HCT116 (cell line): Measurements from ENCODE around the gene COL19A1. TPM values are rescaled to one million over a fixed set of nuclear protein-coding genes. Genes with fewer than 3 reads are reported as not detected.

Source experiments
- ATAC-seq: fragments of 200-7000 bp; cut with Tn5 transposase; 2 replicates; pipeline ENCODE4 v1.9.1; 2020; ENCODE audit warnings: mild to moderate bottlenecking, moderate library complexity
- BruUV-seq: library from RNA; stranded (reverse); fragments of 400-500 nt; replicated peaks from 2 replicates; lab custom pipeline; 2021; lab: Mats Ljungman, UMichigan
- CTCF ChIA-PET: fragments of 300-600 bp; sonication (Branson Sonifier 250); formaldehyde crosslinking; loops from one replicate; lab custom pipeline; 2021; ENCODE audit warnings: antibody characterized with exemption; lab: Charles Lee
- POLR2A ChIA-PET: fragments of 300-600, 350-600 bp; sonication (Branson Sonifier 250); formaldehyde crosslinking; loops from one replicate; lab custom pipeline; 2021; ENCODE audit warnings: antibody characterized with exemption; lab: Charles Lee
- RAD21 ChIA-PET, 2 experiments: fragments of 300-600 bp; sonication (Branson Sonifier 250); formaldehyde crosslinking; loops; one replicate each; lab custom pipeline; 2023; ENCODE audit warnings: low total read pairs in 2 of 2; ENCODE audit not compliant: uncharacterized antibody in 2 of 2, unreplicated experiment in 2 of 2, low non-redundant PET in 1 of 2; lab: Charles Lee
- DNase-seq: peaks from one replicate; pipeline ENCODE4 v3.0.0-alpha.2; 2010; ENCODE audit warnings: low read depth, low spot score
- H2AFZ ChIP-seq: fragments of 200-600 bp; shearing (Covaris generic), sonication (generic); 2 replicates; pipeline ENCODE4 v1.6.1; 2017; ENCODE audit warnings: low read depth, mixed run types, mixed read lengths, antibody characterized with exemption, low read length; ENCODE audit not compliant: poor library complexity, severe bottlenecking
- H3K27ac ChIP-seq: 2 replicates; pipeline ENCODE4 v1.5.1; 2012; ENCODE audit warnings: low read depth, low read length
- H3K27me3 ChIP-seq: fragments of 200-600 bp; sonication (generic); 2 replicates; pipeline ENCODE4 v1.6.1; 2016; ENCODE audit warnings: mixed run types, low read length, mixed read lengths; ENCODE audit not compliant: insufficient read depth
- H3K36me3 ChIP-seq, 2 experiments: fragments of 200-500 bp in 1 of 2; fragments of 200-600 bp in 1 of 2; sonication (Bioruptor generic) in 1 of 2; sonication (generic) in 1 of 2; 2 replicates each; pipeline versions ENCODE4 v1.5.1 to v1.6.1; 2014 to 2016; ENCODE audit warnings: low read length in 2 of 2, inconsistent platforms in 1 of 2, mixed read lengths in 1 of 2, mixed run types in 1 of 2; ENCODE audit not compliant: insufficient read depth in 2 of 2, control insufficient read depth in 1 of 2
- H3K4me1 ChIP-seq, 2 experiments: fragments of 200-600 bp in 1 of 2; sonication (generic) in 1 of 2; 2 replicates each; pipeline versions ENCODE4 v1.5.1 to v1.6.1; 2012 to 2017; ENCODE audit warnings: low read length in 2 of 2, inconsistent platforms in 1 of 2, mild to moderate bottlenecking in 1 of 2, mixed read lengths in 1 of 2, mixed run types in 1 of 2, moderate library complexity in 1 of 2; ENCODE audit not compliant: insufficient read depth in 2 of 2, control insufficient read depth in 1 of 2
- H3K4me2 ChIP-seq: fragments of 200-600 bp; sonication (generic); 2 replicates; pipeline ENCODE4 v1.6.1; 2017; ENCODE audit warnings: mixed run types, low read length, mixed read lengths
- H3K4me3 ChIP-seq, 2 experiments: fragments of 200-600 bp in 1 of 2; sonication (generic) in 1 of 2; replicated peaks in 1 of 2; 2 replicates each; pipeline ENCODE4 v1.5.1; 2011 to 2016; ENCODE audit warnings: low read length in 2 of 2, control low read depth in 1 of 2, low read depth in 1 of 2, mild to moderate bottlenecking in 1 of 2, mixed read lengths in 1 of 2, mixed run types in 1 of 2
- H3K79me2 ChIP-seq: fragments of 200-600 bp; sonication (generic); 2 replicates; pipeline ENCODE4 v1.6.1; 2017; ENCODE audit warnings: mild to moderate bottlenecking, mixed run types, low read length, moderate library complexity, mixed read lengths; ENCODE audit not compliant: insufficient read depth
- H3K9ac ChIP-seq: fragments of 200-600 bp; sonication (generic); 2 replicates; pipeline ENCODE4 v1.6.1; 2016; ENCODE audit warnings: low read length, mixed read lengths
- H3K9me2 ChIP-seq: fragments of 200-600 bp; sonication (generic), shearing (Covaris generic); 2 replicates; pipeline ENCODE4 v1.6.1; 2017; ENCODE audit warnings: mixed run types, mild to moderate bottlenecking, moderate library complexity; ENCODE audit not compliant: insufficient read depth
- H3K9me3 ChIP-seq, 2 experiments: fragments of 200-500 bp in 1 of 2; fragments of 200-600 bp in 1 of 2; sonication (Bioruptor generic) in 1 of 2; sonication (generic) in 1 of 2; 2 replicates each; pipeline ENCODE4 v1.6.1; 2014 to 2017; ENCODE audit warnings: low read length in 2 of 2, mixed read lengths in 2 of 2, inconsistent platforms in 1 of 2, low read depth in 1 of 2, mild to moderate bottlenecking in 1 of 2, mixed run types in 1 of 2, moderate library complexity in 1 of 2; ENCODE audit not compliant: control insufficient read depth in 1 of 2, insufficient read depth in 1 of 2
- H4K20me1 ChIP-seq: fragments of 200-600 bp; sonication (generic), shearing (Covaris generic); 2 replicates; pipeline ENCODE4 v1.6.1; 2017; ENCODE audit warnings: mixed run types, mild to moderate bottlenecking, moderate library complexity; ENCODE audit not compliant: insufficient read depth
- ATF3 ChIP-seq: IDR thresholded peaks from 2 replicates; pipeline ENCODE4 v1.6.1; 2012
- CBX3 ChIP-seq: IDR thresholded peaks from 2 replicates; pipeline ENCODE4 v1.6.1; 2012; ENCODE audit warnings: low read depth
- EGR1 ChIP-seq: IDR thresholded peaks from 2 replicates; pipeline ENCODE4 v1.6.1; 2012; ENCODE audit warnings: low read depth
- EZH2 ChIP-seq: fragments of 200-600 bp; sonication (generic); IDR thresholded peaks from 2 replicates; pipeline ENCODE4 v1.6.1; 2017; ENCODE audit warnings: antibody characterized with exemption, mixed run types
- JUND ChIP-seq: IDR thresholded peaks from 2 replicates; pipeline ENCODE4 v1.6.1; 2012
- POLR2A ChIP-seq: IDR thresholded peaks from 2 replicates; pipeline ENCODE4 v1.7.0; 2011; ENCODE audit warnings: borderline replicate concordance; ENCODE audit not compliant: insufficient read depth, insufficient read length; ENCODE audit errors: extremely low read depth
- RAD21 ChIP-seq: IDR thresholded peaks from 2 replicates; pipeline ENCODE4 v1.6.1; 2012; ENCODE audit warnings: low read depth, mild to moderate bottlenecking
- SP1 ChIP-seq: IDR thresholded peaks from 2 replicates; pipeline ENCODE4 v1.6.1; 2012; ENCODE audit warnings: low read depth
- YY1 ChIP-seq: IDR thresholded peaks from 2 replicates; pipeline ENCODE4 v1.6.1; 2011; ENCODE audit warnings: low read length, low read depth, moderate library complexity, mild to moderate bottlenecking; ENCODE audit not compliant: insufficient replicate concordance; ENCODE audit errors: extremely low read depth
- ZFX ChIP-seq: fragments of 450-650 bp; IDR thresholded peaks from 2 replicates; pipeline ENCODE4 v1.6.1; 2017
- ZNF274 ChIP-seq: fragments of 200-500 bp; sonication (Bioruptor generic); IDR thresholded peaks from 2 replicates; pipeline ENCODE4 v1.6.1; 2014; ENCODE audit warnings: mild to moderate bottlenecking, low read depth, low read length, inconsistent platforms
- intact Hi-C: fragments of 100-400 bp; cut with micrococcal nuclease; formaldehyde crosslinking; loops from 2 replicates; pipeline ENCODE4 v1.10.0; 2022
- total RNA-seq: library from RNA; stranded (reverse); gene quantifications from one replicate; pipeline ENCODE4 v1.2.1, GENCODE V29; 2021; ENCODE audit not compliant: unreplicated experiment
- TF ChIP-seq, protein P1 (sequence below), 3 experiments: fragments of 200-600 bp in 1 of 3; sonication (generic) in 1 of 3; IDR thresholded peaks in 2 of 3; conservative IDR thresholded peaks in 1 of 3; 2 replicates each; pipeline ENCODE4 v1.5.1; 2012 to 2017; ENCODE audit warnings: low read depth in 2 of 3, low read length in 2 of 3, antibody characterized with exemption in 1 of 3, borderline replicate concordance in 1 of 3, control low read depth in 1 of 3, mild to moderate bottlenecking in 1 of 3, mixed read lengths in 1 of 3, mixed run types in 1 of 3, moderate library complexity in 1 of 3; ENCODE audit not compliant: insufficient read depth in 1 of 3

COL19A1 gene
- total RNA-seq, 1 experiment from 2014 or later: not detected

GRCh38 chr6:70131528-70131927 lies 265.2 kb downstream of the COL19A1 start:
- no TSS peak for BruUV-seq
- H3K4me1 ChIP-seq: no peaks in the 10 kb centered on the region
- CTCF ChIA-PET: no interaction called here
- no peaks in the 10 kb centered on the region for H3K36me3 ChIP-seq
- no peaks in the 10 kb centered on the region for H3K79me2 ChIP-seq
- no peaks in the 10 kb centered on the region for H3K9me3 ChIP-seq
- no peak overlapping the region for H3K9ac ChIP-seq
- no peaks in the 10 kb centered on the region for H3K9me2 ChIP-seq
- no peak overlapping the region for H3K4me2 ChIP-seq
- intact Hi-C loops: no loop called here
- no peak overlapping the region for H2AFZ ChIP-seq
- RAD21 ChIA-PET: no interaction called here
- no peaks in the 10 kb centered on the region for H4K20me1 ChIP-seq
- POLR2A ChIA-PET: no interaction called here
- peaks cover 22% of the 10 kb centered on the region; the same call in 1 of the 2 replicates for H3K27me3 ChIP-seq
- DNase-seq (no peak), ATAC-seq (no peak)
- H3K4me3 ChIP-seq: no peak overlapping the region
- no peak overlapping the region for H3K27ac ChIP-seq
- no peak for TF ChIP-seq ATF3
- TF ChIP-seq SP1: no peak
- no peak for TF ChIP-seq ZNF274
- TF ChIP-seq EZH2: no peak
- TF ChIP-seq EGR1: no peak
- no peak for TF ChIP-seq YY1
- TF ChIP-seq RAD21: no peak
- no peak for TF ChIP-seq ZFX
- TF ChIP-seq JUND: no peak
- TF ChIP-seq POLR2A: no peak
- no peak for TF ChIP-seq CBX3
- TF ChIP-seq, protein P1, sequence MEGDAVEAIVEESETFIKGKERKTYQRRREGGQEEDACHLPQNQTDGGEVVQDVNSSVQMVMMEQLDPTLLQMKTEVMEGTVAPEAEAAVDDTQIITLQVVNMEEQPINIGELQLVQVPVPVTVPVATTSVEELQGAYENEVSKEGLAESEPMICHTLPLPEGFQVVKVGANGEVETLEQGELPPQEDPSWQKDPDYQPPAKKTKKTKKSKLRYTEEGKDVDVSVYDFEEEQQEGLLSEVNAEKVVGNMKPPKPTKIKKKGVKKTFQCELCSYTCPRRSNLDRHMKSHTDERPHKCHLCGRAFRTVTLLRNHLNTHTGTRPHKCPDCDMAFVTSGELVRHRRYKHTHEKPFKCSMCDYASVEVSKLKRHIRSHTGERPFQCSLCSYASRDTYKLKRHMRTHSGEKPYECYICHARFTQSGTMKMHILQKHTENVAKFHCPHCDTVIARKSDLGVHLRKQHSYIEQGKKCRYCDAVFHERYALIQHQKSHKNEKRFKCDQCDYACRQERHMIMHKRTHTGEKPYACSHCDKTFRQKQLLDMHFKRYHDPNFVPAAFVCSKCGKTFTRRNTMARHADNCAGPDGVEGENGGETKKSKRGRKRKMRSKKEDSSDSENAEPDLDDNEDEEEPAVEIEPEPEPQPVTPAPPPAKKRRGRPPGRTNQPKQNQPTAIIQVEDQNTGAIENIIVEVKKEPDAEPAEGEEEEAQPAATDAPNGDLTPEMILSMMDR (IDR thresholded peaks at IDR 0.05 in 2 of 3, conservative IDR thresholded peaks at IDR 0.05 in 1 of 3; ENCODE audit: borderline replicate concordance in 1 of 3, insufficient read depth in 1 of 3, low read depth in 2 of 3, low read length in 2 of 3): no peak
